Hepatic stellate cell (primary cell): Measurements from ENCODE around the gene TESPA1.

ENCODE experiments used
- DNase-seq: peaks from one replicate; pipeline ENCODE4 v3.0.0; 2011; ENCODE audit warnings: low spot score

Gene TESPA1

GRCh38 chr12:54983536-54984101, 943 bp downstream of the TESPA1 start:
- no peak for DNase-seq

- no peak for DNase-seq
These were observed 2.8 kb downstream of the TESPA1 start for GRCh38 chr12:54981796-54982195.

- no peak for DNase-seq
These were observed 4.2 kb downstream of the TESPA1 start for GRCh38 chr12:54980341-54980740.

- DNase-seq, result no peak
These were observed 6.7 kb downstream of the TESPA1 start for GRCh38 chr12:54977857-54978256.

- peak; percentile 11 for DNase-seq
These were observed 7.4 kb downstream of the TESPA1 start for GRCh38 chr12:54977155-54977554.

- DNase-seq, result no peak
These were observed 8.7 kb downstream of the TESPA1 start for GRCh38 chr12:54975875-54976274.

GRCh38 chr12:54975272-54975671, 9.3 kb downstream of the TESPA1 start:
- no peak for DNase-seq

GRCh38 chr12:54974279-54974678, 10.3 kb downstream of the TESPA1 start:
- DNase-seq, result no peak

- DNase-seq, result no peak
These were observed 11.0 kb downstream of the TESPA1 start for GRCh38 chr12:54973556-54973955.

- no peak for DNase-seq
These were observed 13.8 kb downstream of the TESPA1 start for GRCh38 chr12:54970741-54971140.

- no peak for DNase-seq
These were observed 16.3 kb downstream of the TESPA1 start for GRCh38 chr12:54968181-54968730.

- no peak for DNase-seq
These were observed 17.1 kb downstream of the TESPA1 start for GRCh38 chr12:54967461-54967860.

- DNase-seq, result no peak
These were observed 23.4 kb downstream of the TESPA1 start for GRCh38 chr12:54961190-54961589.

- DNase-seq, result no peak
These were observed 25.1 kb downstream of the TESPA1 start for GRCh38 chr12:54959291-54960018.

- DNase-seq, result peak; percentile 18
These were observed 26.4 kb downstream of the TESPA1 start for GRCh38 chr12:54958048-54958658.

- DNase-seq, result no peak
These were observed 27.5 kb downstream of the TESPA1 start for GRCh38 chr12:54956818-54957641.

GRCh38 chr12:54956322-54956721, 28.2 kb downstream of the TESPA1 start:
- DNase-seq, result no peak

GRCh38 chr12:54954801-54955200, 29.8 kb downstream of the TESPA1 start:
- DNase-seq, result no peak

GRCh38 chr12:54954228-54954627, 30.3 kb downstream of the TESPA1 start:
- DNase-seq, result no peak

GRCh38 chr12:54950071-54950727, 34.4 kb downstream of the TESPA1 start:
- DNase-seq, result no peak

GRCh38 chr12:54949073-54949711, 35.4 kb downstream of the TESPA1 start:
- no peak for DNase-seq
